Memory B cell (primary cell): ENCODE results near the gene ZFP14.
"Not testable (repeated sequence)": the region's sequence is repeated elsewhere in the genome, so short reads cannot be mapped to it uniquely, and the experiment has no call there.

ENCODE experiments used
- ATAC-seq: fragments of 150-1000 bp; cut with Tn5 transposase; 2 replicates; pipeline ENCODE4 v1.10.0; 2021; ENCODE audit warnings: low read depth, mild to moderate bottlenecking, moderate library complexity
- DNase-seq, 2 donors: peaks; one replicate each; pipeline ENCODE4 v3.0.0; 2022; ENCODE audit warnings: low spot score in 2 of 2
- H3K27ac Mint-ChIP-seq: one replicate; pipeline ENCODE4 v1.8.0; 2022; ENCODE audit warnings: mild to moderate bottlenecking, moderate library complexity, mixed read lengths
- H3K27me3 Mint-ChIP-seq: one replicate; pipeline ENCODE4 v1.8.0; 2022; ENCODE audit warnings: mixed read lengths
- H3K36me3 Mint-ChIP-seq: one replicate; pipeline ENCODE4 v1.8.0; 2022; ENCODE audit warnings: mild to moderate bottlenecking, mixed read lengths
- H3K4me1 Mint-ChIP-seq: one replicate; pipeline ENCODE4 v1.8.0; 2022; ENCODE audit warnings: mixed read lengths
- H3K4me3 Mint-ChIP-seq: one replicate; pipeline ENCODE4 v1.8.0; 2022; ENCODE audit warnings: mild to moderate bottlenecking, moderate library complexity, mixed read lengths
- H3K9me3 Mint-ChIP-seq: one replicate; pipeline ENCODE4 v1.8.0; 2022; ENCODE audit warnings: mixed read lengths

The ZFP14 gene

GRCh38 chr19:36310416-36310990 is 68.5 kb downstream of the ZFP14 start:
- not testable (repeated sequence) for DNase-seq, ATAC-seq, H3K4me3 Mint-ChIP-seq, H3K9me3 Mint-ChIP-seq, H3K27ac Mint-ChIP-seq, H3K36me3 Mint-ChIP-seq, H3K27me3 Mint-ChIP-seq, H3K4me1 Mint-ChIP-seq

GRCh38 chr19:36309759-36310158 is 69.2 kb downstream of the ZFP14 start:
- not testable (repeated sequence) for DNase-seq, ATAC-seq, H3K36me3 Mint-ChIP-seq, H3K27me3 Mint-ChIP-seq, H3K9me3 Mint-ChIP-seq, H3K27ac Mint-ChIP-seq, H3K4me1 Mint-ChIP-seq
- peak overlapping the region; percentile 29 for H3K4me3 Mint-ChIP-seq

GRCh38 chr19:36309309-36309708 is 69.7 kb downstream of the ZFP14 start:
- not testable (repeated sequence) for H3K9me3 Mint-ChIP-seq, H3K4me1 Mint-ChIP-seq, H3K4me3 Mint-ChIP-seq, H3K27ac Mint-ChIP-seq, H3K27me3 Mint-ChIP-seq, ATAC-seq, H3K36me3 Mint-ChIP-seq, DNase-seq

- not testable (repeated sequence) for ATAC-seq, H3K9me3 Mint-ChIP-seq, H3K27ac Mint-ChIP-seq, H3K4me3 Mint-ChIP-seq, H3K36me3 Mint-ChIP-seq, H3K4me1 Mint-ChIP-seq, H3K27me3 Mint-ChIP-seq, DNase-seq
Observed at GRCh38 chr19:36292317-36292716, 86.7 kb downstream of the ZFP14 start.
